ENCODE results near the gene VWA2.

VWA2 gene

DNA sequence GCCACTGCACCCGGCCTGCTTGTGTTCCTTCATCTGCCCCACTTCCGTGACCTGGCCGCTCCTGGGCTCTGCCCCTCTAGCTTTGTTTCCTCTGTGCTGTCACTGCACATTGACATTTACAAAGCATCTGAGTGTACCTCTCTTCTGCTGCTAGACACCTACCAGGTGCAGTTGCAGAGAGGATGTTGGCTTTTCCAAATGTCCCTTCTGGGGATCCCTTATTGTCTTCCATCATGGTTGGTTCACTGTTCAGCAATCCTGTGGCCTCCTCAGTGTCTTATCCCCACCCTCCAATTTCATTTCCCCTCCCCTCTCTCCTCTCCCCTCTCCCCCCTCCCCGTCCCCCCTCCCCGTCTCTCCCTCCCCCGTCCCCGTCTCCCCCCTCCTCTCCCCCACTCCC lies 13.8 kb downstream of the VWA2 start:
- no peak overlapping the region for H3K4me3 ChIP-seq
- no peak overlapping the region for H3K27ac ChIP-seq
- no peaks in the 10 kb centered on the region for H3K36me3 ChIP-seq
- no peaks in the 10 kb centered on the region for H3K4me1 ChIP-seq
- intact Hi-C loops (cut with DNase I; ENCODE audit: low total_unique reads) = no loop called here
- H3K9me3 ChIP-seq = no peaks in the 10 kb centered on the region
- DNase-seq = peak in 1 of 2 donors; percentile 25
- TF ChIP-seq, protein P1, sequence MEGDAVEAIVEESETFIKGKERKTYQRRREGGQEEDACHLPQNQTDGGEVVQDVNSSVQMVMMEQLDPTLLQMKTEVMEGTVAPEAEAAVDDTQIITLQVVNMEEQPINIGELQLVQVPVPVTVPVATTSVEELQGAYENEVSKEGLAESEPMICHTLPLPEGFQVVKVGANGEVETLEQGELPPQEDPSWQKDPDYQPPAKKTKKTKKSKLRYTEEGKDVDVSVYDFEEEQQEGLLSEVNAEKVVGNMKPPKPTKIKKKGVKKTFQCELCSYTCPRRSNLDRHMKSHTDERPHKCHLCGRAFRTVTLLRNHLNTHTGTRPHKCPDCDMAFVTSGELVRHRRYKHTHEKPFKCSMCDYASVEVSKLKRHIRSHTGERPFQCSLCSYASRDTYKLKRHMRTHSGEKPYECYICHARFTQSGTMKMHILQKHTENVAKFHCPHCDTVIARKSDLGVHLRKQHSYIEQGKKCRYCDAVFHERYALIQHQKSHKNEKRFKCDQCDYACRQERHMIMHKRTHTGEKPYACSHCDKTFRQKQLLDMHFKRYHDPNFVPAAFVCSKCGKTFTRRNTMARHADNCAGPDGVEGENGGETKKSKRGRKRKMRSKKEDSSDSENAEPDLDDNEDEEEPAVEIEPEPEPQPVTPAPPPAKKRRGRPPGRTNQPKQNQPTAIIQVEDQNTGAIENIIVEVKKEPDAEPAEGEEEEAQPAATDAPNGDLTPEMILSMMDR (IDR thresholded peaks at IDR 0.05) = no peak
- peaks cover 0 to 5% of the 10 kb centered on the region in 2 donors for H3K27me3 ChIP-seq

DNA sequence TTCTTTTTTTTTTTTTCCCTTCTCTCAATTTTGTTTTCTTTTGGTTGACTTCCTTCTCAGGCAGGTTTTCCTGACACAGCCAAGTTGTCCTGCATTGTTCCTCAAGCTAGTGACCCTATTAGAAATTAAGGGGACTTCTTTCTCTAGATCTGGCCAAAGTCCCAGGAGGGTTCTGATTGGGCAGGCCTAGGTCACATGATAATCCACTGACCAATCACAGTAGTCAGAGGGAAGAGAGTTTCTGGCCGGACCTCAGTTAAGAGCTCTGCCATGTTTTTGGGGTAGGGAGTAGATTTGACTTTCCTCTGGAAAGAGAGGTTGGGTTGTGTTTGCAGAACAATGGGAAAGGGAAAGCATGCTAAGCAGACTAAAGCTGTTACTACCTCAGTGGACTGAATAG lies 16.2 kb downstream of the VWA2 start:
- DNase-seq = no peak
- intact Hi-C loops (cut with DNase I; ENCODE audit: low total_unique reads) = no loop called here
- no peak overlapping the region for H3K27ac ChIP-seq
- H3K4me3 ChIP-seq = no peak overlapping the region
- H3K9me3 ChIP-seq = no peaks in the 10 kb centered on the region
- peaks cover 0 to 5% of the 10 kb centered on the region in 2 donors for H3K27me3 ChIP-seq
- TF ChIP-seq, protein P1 (IDR thresholded peaks at IDR 0.05) = no peak
- no peaks in the 10 kb centered on the region for H3K36me3 ChIP-seq
- H3K4me1 ChIP-seq = peaks cover 0 to 4% (median under 1%) of the 10 kb centered on the region in 4 donors

DNA sequence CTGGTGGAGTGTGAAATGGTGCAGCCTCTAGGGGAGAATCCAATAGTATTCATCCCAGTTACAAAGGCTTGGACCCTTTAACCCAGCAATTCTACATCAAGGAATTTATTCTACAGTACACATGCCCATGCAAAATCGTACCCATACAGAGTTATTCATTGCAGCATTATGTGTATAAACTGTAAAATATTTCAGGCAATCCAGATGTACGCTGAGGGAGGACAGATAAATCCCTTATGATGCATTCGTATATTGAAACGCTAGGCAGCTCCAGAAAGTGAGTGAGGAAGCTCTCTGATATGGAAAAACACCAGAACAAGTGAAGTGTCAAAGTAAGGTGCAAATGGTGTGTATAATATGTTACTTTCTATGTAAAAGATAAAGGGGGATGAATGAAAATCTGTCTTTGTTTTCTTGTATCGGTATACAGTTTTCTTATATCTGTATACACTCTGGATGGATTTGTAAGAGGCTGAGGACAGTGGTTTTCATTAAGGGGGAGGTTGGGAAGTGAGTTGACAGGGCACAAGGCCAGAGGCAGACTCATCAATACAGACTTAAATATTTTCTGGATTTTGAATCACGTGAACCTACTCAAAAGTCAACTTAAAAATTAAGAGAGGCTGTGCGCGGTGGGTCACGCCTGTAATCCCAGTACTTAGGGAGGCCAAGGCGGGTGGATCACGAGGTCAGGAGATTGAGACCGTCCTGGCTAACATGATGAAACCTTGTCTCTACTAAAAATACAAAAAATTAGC lies 17.1 kb downstream of the VWA2 start:
- Histone ChIP-seq H3K36me3 (no peaks in the 10 kb centered on the region), H3K4me1 (peaks cover 0 to 7% (median 4%) of the 10 kb centered on the region in 4 donors), H3K27ac (no peak overlapping the region), H3K27me3 (no peaks in the 10 kb centered on the region), H3K9me3 (no peaks in the 10 kb centered on the region), H3K4me3 (no peak overlapping the region)
- TF ChIP-seq, protein P1 (IDR thresholded peaks at IDR 0.05) = no peak
- peak in 1 of 2 donors; percentile 7 for DNase-seq
- intact Hi-C loops (cut with DNase I; ENCODE audit: low total_unique reads) = no loop called here

- Histone ChIP-seq H3K27ac (no peak overlapping the region), H3K27me3 (no peaks in the 10 kb centered on the region), H3K36me3 (no peaks in the 10 kb centered on the region), H3K4me3 (no peak overlapping the region), H3K4me1 (peaks cover 0 to 9% (median 4%) of the 10 kb centered on the region in 4 donors), H3K9me3 (no peaks in the 10 kb centered on the region)
- no peak for DNase-seq
- TF ChIP-seq, protein P1 (IDR thresholded peaks at IDR 0.05) = no peak
- intact Hi-C loops (cut with DNase I; ENCODE audit: low total_unique reads) = no loop called here
Observed at GRCh38 chr10:114256822-114257221, 17.8 kb downstream of the VWA2 start.

DNA sequence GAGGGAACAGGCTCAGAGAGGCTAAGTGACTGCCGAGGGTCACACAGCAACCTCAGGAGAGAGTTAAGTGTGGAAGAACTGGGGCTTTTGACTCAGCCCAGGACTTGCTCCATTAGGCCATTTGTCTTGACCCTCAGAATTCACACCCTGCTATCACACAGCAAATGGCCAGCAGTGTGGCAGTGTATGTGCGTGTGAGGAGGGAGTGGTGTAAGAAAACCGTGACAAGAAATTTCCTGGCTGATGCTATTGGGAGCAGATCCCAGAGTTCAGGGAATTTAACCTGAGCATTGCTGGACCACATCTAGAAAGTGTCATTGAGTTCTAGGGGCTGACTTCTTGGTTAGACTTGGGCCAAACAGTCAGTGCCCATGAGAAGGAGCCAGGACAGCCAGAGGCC lies 18.4 kb downstream of the VWA2 start:
- H3K9me3 ChIP-seq = no peaks in the 10 kb centered on the region
- TF ChIP-seq, protein P1 (IDR thresholded peaks at IDR 0.05) = no peak
- no peak for DNase-seq
- intact Hi-C loops (cut with DNase I; ENCODE audit: low total_unique reads) = no loop called here
- H3K36me3 ChIP-seq = no peaks in the 10 kb centered on the region
- H3K27me3 ChIP-seq = no peaks in the 10 kb centered on the region
- H3K27ac ChIP-seq = no peak overlapping the region
- H3K4me3 ChIP-seq = no peak overlapping the region
- H3K4me1 ChIP-seq = peaks cover 0 to 9% (median 4%) of the 10 kb centered on the region in 4 donors
